ENCODE measurements around the gene STYXL2.

DNA sequence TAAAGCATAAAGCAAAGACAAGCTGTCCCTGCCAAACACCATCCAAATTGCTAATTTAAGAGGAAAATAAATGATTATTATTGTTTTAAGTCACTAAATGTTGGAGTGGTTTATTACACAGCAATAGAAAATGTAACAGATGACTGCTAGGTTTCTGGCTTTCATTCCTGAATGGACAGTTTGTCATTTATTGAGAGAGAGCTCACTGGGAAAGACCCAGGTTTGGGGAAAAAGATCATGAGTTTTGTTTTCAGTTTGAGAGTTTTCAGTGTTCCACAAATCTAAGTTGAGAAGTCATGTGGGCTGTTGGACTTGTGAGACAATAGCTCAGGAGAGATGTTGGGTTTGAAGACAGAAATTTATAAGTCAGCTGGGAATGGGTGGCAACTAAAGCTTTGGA is 9.1 kb upstream of the STYXL2 start:
- TF ChIP-seq, protein P1, sequence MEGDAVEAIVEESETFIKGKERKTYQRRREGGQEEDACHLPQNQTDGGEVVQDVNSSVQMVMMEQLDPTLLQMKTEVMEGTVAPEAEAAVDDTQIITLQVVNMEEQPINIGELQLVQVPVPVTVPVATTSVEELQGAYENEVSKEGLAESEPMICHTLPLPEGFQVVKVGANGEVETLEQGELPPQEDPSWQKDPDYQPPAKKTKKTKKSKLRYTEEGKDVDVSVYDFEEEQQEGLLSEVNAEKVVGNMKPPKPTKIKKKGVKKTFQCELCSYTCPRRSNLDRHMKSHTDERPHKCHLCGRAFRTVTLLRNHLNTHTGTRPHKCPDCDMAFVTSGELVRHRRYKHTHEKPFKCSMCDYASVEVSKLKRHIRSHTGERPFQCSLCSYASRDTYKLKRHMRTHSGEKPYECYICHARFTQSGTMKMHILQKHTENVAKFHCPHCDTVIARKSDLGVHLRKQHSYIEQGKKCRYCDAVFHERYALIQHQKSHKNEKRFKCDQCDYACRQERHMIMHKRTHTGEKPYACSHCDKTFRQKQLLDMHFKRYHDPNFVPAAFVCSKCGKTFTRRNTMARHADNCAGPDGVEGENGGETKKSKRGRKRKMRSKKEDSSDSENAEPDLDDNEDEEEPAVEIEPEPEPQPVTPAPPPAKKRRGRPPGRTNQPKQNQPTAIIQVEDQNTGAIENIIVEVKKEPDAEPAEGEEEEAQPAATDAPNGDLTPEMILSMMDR (IDR thresholded peaks at IDR 0.05) = no peak
- TF ChIP-seq POLR2AphosphoS5 (IDR thresholded peaks at IDR 0.05; ENCODE audit: insufficient read depth in 1 of 2, low read depth in 1 of 2) = no peak
